Measurements from ENCODE around the gene PRKRA. TPM values are rescaled to one million over a fixed set of nuclear protein-coding genes. Genes with fewer than 3 reads are reported as not detected.

The PRKRA gene
- polyA plus RNA-seq, 1 donor from 2014 or later, result 91.8 TPM

DNA sequence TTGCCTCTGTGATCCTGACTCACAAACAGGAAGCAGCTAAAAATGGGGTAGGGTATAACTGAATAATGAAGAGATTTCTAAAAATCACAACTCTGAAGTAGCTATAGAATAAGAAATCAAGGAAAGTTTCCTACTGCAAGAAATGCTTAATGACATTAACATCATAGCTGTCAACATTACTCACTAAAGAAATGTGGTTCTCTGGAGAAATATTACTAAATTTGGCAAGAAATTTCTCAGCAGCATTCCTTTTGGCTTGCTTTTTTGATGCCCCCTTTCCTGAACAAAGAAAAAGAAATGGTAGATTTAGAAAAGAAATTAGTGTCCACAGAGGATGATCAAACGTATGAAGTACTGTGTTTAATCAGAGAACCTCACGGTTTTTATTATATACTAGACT lies 9.5 kb downstream of the PRKRA start:
- no peaks in the 10 kb centered on the region for H3K9me2 ChIP-seq (ENCODE audit: insufficient read depth, low read length)
- no peak overlapping the region for H2AFZ ChIP-seq (ENCODE audit: low read depth, low read length)
- H3K27ac ChIP-seq (ENCODE audit: low read length), result no peak overlapping the region
- H4K20me1 ChIP-seq (ENCODE audit: insufficient read depth), result no peaks in the 10 kb centered on the region
- H3K4me3 ChIP-seq (ENCODE audit: low read length), result no peak overlapping the region
- H3K4me2 ChIP-seq (ENCODE audit: low read length), result no peak overlapping the region
- H3K36me3 ChIP-seq (ENCODE audit: insufficient read depth, low read length), result peaks cover 23% of the 10 kb centered on the region
- H3F3A ChIP-seq (ENCODE audit: insufficient read depth, low read length, poor library complexity, severe bottlenecking), result no peaks in the 10 kb centered on the region
- H3K79me2 ChIP-seq (replicated peaks; ENCODE audit: insufficient read depth, low read length), result no peaks in the 10 kb centered on the region
- H3K9me3 ChIP-seq (ENCODE audit: low read length), result no peaks in the 10 kb centered on the region
- no peak for TF ChIP-seq MXI1 (conservative IDR thresholded peaks at IDR 0.05; ENCODE audit: poor library complexity, severe bottlenecking)
- no peak for TF ChIP-seq TAF1 (IDR thresholded peaks at IDR 0.05; ENCODE audit: low read depth)
- TF ChIP-seq RAD21 (conservative IDR thresholded peaks at IDR 0.05), result no peak
- TF ChIP-seq SMC3 (conservative IDR thresholded peaks at IDR 0.05; ENCODE audit: poor library complexity), result no peak
- TF ChIP-seq EP300 (conservative IDR thresholded peaks at IDR 0.05; ENCODE audit: poor library complexity, severe bottlenecking), result no peak
- H3K27me3 ChIP-seq (ENCODE audit: insufficient read depth, low read depth, low read length), result no peaks in the 10 kb centered on the region
- no peak overlapping the region for H3K9ac ChIP-seq (ENCODE audit: low read length)

GRCh38 chr2:178436662-178437061 lies 14.3 kb downstream of the PRKRA start:
- no peaks in the 10 kb centered on the region for H3K79me2 ChIP-seq (replicated peaks; ENCODE audit: insufficient read depth, low read length)
- H3K9me3 ChIP-seq (ENCODE audit: low read length), result no peaks in the 10 kb centered on the region
- peaks cover 20% of the 10 kb centered on the region for H3K36me3 ChIP-seq (ENCODE audit: insufficient read depth, low read length)
- no peak overlapping the region for H2AFZ ChIP-seq (ENCODE audit: low read depth, low read length)
- H4K20me1 ChIP-seq (ENCODE audit: insufficient read depth), result no peaks in the 10 kb centered on the region
- H3K4me3 ChIP-seq (ENCODE audit: low read length), result no peak overlapping the region
- H3K4me2 ChIP-seq (ENCODE audit: low read length), result no peak overlapping the region
- no peaks in the 10 kb centered on the region for H3K27me3 ChIP-seq (ENCODE audit: insufficient read depth, low read depth, low read length)
- no peak overlapping the region for H3K27ac ChIP-seq (ENCODE audit: low read length)
- TF ChIP-seq RAD21 (conservative IDR thresholded peaks at IDR 0.05) (no peak), SMC3 (conservative IDR thresholded peaks at IDR 0.05; ENCODE audit: poor library complexity) (no peak), REST (IDR thresholded peaks at IDR 0.05; ENCODE audit: borderline replicate concordance) (no peak), MXI1 (conservative IDR thresholded peaks at IDR 0.05; ENCODE audit: poor library complexity, severe bottlenecking) (no peak), TAF1 (IDR thresholded peaks at IDR 0.05; ENCODE audit: low read depth) (no peak), POLR2AphosphoS5 (IDR thresholded peaks at IDR 0.05) (no peak), EP300 (conservative IDR thresholded peaks at IDR 0.05; ENCODE audit: poor library complexity, severe bottlenecking) (no peak), EZH2 (IDR thresholded peaks at IDR 0.05; ENCODE audit: borderline replicate concordance, insufficient read depth, low read length, poor library complexity, severe bottlenecking) (no peak)
- TF ChIP-seq, protein P1, sequence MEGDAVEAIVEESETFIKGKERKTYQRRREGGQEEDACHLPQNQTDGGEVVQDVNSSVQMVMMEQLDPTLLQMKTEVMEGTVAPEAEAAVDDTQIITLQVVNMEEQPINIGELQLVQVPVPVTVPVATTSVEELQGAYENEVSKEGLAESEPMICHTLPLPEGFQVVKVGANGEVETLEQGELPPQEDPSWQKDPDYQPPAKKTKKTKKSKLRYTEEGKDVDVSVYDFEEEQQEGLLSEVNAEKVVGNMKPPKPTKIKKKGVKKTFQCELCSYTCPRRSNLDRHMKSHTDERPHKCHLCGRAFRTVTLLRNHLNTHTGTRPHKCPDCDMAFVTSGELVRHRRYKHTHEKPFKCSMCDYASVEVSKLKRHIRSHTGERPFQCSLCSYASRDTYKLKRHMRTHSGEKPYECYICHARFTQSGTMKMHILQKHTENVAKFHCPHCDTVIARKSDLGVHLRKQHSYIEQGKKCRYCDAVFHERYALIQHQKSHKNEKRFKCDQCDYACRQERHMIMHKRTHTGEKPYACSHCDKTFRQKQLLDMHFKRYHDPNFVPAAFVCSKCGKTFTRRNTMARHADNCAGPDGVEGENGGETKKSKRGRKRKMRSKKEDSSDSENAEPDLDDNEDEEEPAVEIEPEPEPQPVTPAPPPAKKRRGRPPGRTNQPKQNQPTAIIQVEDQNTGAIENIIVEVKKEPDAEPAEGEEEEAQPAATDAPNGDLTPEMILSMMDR (IDR thresholded peaks at IDR 0.05; ENCODE audit: poor library complexity, severe bottlenecking), result no peak
- no peaks in the 10 kb centered on the region for H3F3A ChIP-seq (ENCODE audit: insufficient read depth, low read length, poor library complexity, severe bottlenecking)
- H3K9ac ChIP-seq (ENCODE audit: low read length), result no peak overlapping the region
- H3K9me2 ChIP-seq (ENCODE audit: insufficient read depth, low read length), result no peaks in the 10 kb centered on the region
